HepG2 (cell line): ENCODE results near the gene ZNF22.

Experiments used
- KAT8 ChIP-seq: IDR thresholded peaks from 2 replicates; pipeline ENCODE4 v1.6.1; 2016; ENCODE audit warnings: missing genetic modification reagents, missing compliant biosample characterization
- POLR2AphosphoS5 ChIP-seq: IDR thresholded peaks from 2 replicates; pipeline ENCODE4 v1.6.1; 2012; ENCODE audit warnings: low read depth, low read length
- SP1 ChIP-seq, 2 experiments: fragments of 450-650 bp in 1 of 2; sonication (generic) in 1 of 2; formaldehyde crosslinking in 1 of 2; IDR thresholded peaks; 2 replicates each; pipeline versions ENCODE4 v1.4.0 to v1.6.1; 2016 to 2020; ENCODE audit warnings: missing genetic modification reagents in 1 of 2
- TF ChIP-seq, protein P1 (sequence below), 2 experiments: sonication (generic) in 1 of 2; formaldehyde crosslinking in 1 of 2; IDR thresholded peaks; 2 replicates each; pipeline versions ENCODE4 v1.5.1 to v1.6.1; 2011 to 2020; ENCODE audit warnings: borderline replicate concordance in 1 of 2, low read depth in 1 of 2, low read length in 1 of 2, mild to moderate bottlenecking in 1 of 2, missing genetic modification reagents in 1 of 2, moderate library complexity in 1 of 2
- TF ChIP-seq, protein P2 (sequence below): sonication (generic); formaldehyde crosslinking; IDR thresholded peaks from 2 replicates; pipeline ENCODE4 v1.9.0; 2021; ENCODE audit warnings: missing genetic modification reagents, borderline replicate concordance

DNA sequence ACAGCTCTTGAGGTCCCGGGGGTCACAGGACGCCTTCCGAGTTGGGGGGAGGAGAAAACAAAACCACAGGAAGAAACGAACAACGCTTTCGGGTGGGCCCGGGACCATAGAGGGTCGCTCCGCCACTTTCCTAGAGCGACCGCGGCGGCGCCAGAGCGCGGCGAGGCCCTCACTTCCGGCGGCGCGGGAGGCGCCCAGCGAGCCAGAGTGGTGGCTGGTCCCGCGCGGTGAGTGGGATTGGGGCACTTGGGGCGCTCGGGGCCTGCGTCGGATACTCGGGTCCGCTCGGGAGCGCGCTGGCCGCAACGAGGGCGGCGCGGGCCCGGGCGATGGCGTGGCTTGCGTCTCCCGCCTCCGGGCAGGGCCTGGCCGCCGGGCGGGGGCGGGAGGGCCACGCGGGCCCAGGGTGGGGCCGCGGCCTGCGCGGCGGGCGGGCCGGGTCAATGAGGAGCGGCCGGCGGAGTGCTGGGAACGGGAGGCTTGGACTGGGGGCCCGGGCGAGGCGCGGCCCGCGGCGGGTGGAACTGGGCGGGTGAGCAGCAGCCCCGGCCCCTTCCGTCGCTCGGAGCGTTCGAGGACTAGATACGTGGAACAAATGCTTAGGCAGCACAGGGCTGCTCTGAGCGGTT lies at the start of gene ZNF22:
- TF ChIP-seq SP1 (IDR thresholded peaks at IDR 0.05): no peak
- no peak for TF ChIP-seq SP1 (CRISPR knock-in tag; IDR thresholded peaks at IDR 0.05)
- TF ChIP-seq, protein P1, sequence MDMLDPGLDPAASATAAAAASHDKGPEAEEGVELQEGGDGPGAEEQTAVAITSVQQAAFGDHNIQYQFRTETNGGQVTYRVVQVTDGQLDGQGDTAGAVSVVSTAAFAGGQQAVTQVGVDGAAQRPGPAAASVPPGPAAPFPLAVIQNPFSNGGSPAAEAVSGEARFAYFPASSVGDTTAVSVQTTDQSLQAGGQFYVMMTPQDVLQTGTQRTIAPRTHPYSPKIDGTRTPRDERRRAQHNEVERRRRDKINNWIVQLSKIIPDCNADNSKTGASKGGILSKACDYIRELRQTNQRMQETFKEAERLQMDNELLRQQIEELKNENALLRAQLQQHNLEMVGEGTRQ (IDR thresholded peaks at IDR 0.05; ENCODE audit: low read depth, low read length): no peak
- TF ChIP-seq, protein P1 (CRISPR knock-in tag; IDR thresholded peaks at IDR 0.05; ENCODE audit: borderline replicate concordance): no peak
- no peak for TF ChIP-seq POLR2AphosphoS5
- no peak for TF ChIP-seq KAT8
- TF ChIP-seq, protein P2, sequence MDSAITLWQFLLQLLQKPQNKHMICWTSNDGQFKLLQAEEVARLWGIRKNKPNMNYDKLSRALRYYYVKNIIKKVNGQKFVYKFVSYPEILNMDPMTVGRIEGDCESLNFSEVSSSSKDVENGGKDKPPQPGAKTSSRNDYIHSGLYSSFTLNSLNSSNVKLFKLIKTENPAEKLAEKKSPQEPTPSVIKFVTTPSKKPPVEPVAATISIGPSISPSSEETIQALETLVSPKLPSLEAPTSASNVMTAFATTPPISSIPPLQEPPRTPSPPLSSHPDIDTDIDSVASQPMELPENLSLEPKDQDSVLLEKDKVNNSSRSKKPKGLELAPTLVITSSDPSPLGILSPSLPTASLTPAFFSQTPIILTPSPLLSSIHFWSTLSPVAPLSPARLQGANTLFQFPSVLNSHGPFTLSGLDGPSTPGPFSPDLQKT: no peak
